A549 (cell line): ENCODE results near the gene ATP9B. TPM values are rescaled to one million over a fixed set of nuclear protein-coding genes. Genes with fewer than 3 reads are reported as not detected.

Experiments
- ATAC-seq, 2 experiments: fragments of 200-7000 bp in 1 of 2; fragments of >200 bp in 1 of 2; cut with Nextera tagmentation in 1 of 2; cut with Tn5 transposase in 1 of 2; 3 replicates each; pipeline versions ENCODE4 v1.8.0 to v1.9.1; 2018 to 2020; ENCODE audit warnings: mild to moderate bottlenecking in 1 of 2, moderate library complexity in 1 of 2
- CTCF ChIA-PET: fragments of 300-600 bp; sonication (Branson Sonifier 250); formaldehyde crosslinking; extraction: SDS; loops from one replicate; lab custom pipeline; 2021; ENCODE audit warnings: antibody characterized with exemption, inconsistent platforms; lab: Yijun Ruan, JAX
- POLR2A ChIA-PET: fragments of 350-600 bp; formaldehyde crosslinking; extraction: SDS; loops from one replicate; lab custom pipeline; 2021; ENCODE audit warnings: antibody characterized with exemption, inconsistent platforms; lab: Yijun Ruan, JAX
- DNase-seq, 2 experiments: peaks; one replicate each; pipeline versions ENCODE4 v3.0.0 to v3.0.0-alpha.2; 2011 to 2016; ENCODE audit warnings: low read depth in 1 of 2, low spot score in 1 of 2
- FAIRE-seq: peaks from 2 replicates; lab custom pipeline; 2011; peaks lifted over from hg19 to GRCh38; lab: Jason Lieb, UNC
- H3K27ac ChIP-seq, 2 experiments: fragments of >200 bp; sonication (Bioruptor Twin); formaldehyde crosslinking; 3 replicates each; pipeline ENCODE4 v1.5.1; 2016 to 2017
- H3K4me1 ChIP-seq: fragments of >200 bp; sonication (Bioruptor Twin); formaldehyde crosslinking; 3 replicates; pipeline ENCODE4 v1.6.1; 2016
- H3K4me2 ChIP-seq: fragments of >200 bp; sonication (Bioruptor Twin); formaldehyde crosslinking; 3 replicates; pipeline ENCODE4 v1.6.1; 2016
- H3K4me3 ChIP-seq: fragments of >200 bp; sonication (Bioruptor Twin); formaldehyde crosslinking; 3 replicates; pipeline ENCODE4 v1.5.1; 2016
- H3K9me3 ChIP-seq: fragments of >200 bp; sonication (Bioruptor Twin); formaldehyde crosslinking; 3 replicates; pipeline ENCODE4 v1.6.1; 2016
- CHD2 ChIP-seq: fragments of 150-350 bp; IDR thresholded peaks from 2 replicates; pipeline ENCODE4 v1.6.1; 2014; ENCODE audit warnings: low read length; ENCODE audit not compliant: partially characterized antibody
- FOXS1 ChIP-seq: fragments of 250-450 bp; sonication (Bioruptor Pico); IDR thresholded peaks from 2 replicates; pipeline ENCODE4 v1.5.0; 2020; ENCODE audit warnings: mild to moderate bottlenecking, moderate library complexity
- GATA3 ChIP-seq: IDR thresholded peaks from 2 replicates; pipeline ENCODE4 v1.6.1; 2012; ENCODE audit warnings: borderline replicate concordance
- HOXB5 ChIP-seq: fragments of 250-450 bp; sonication (Bioruptor Pico); IDR thresholded peaks from 2 replicates; pipeline ENCODE4 v1.5.0; 2020; ENCODE audit warnings: mild to moderate bottlenecking, moderate library complexity
- JUN ChIP-seq, 2 experiments: fragments of >200 bp; sonication (Bioruptor Twin); formaldehyde crosslinking; IDR thresholded peaks; 2 replicates in 1 of 2; 3 replicates in 1 of 2; pipeline ENCODE4 v1.6.1; 2016 to 2017
- MAFK ChIP-seq: fragments of 450-650 bp; IDR thresholded peaks from 2 replicates; pipeline ENCODE4 v1.6.1; 2014; ENCODE audit not compliant: partially characterized antibody
- MYC ChIP-seq: IDR thresholded peaks from 2 replicates; pipeline ENCODE4 v1.6.1; 2012; ENCODE audit warnings: mild to moderate bottlenecking, inconsistent platforms, low read length, improper control_type of control experiment, borderline replicate concordance
- NR3C1 ChIP-seq: fragments of >200 bp; sonication (Bioruptor Twin); formaldehyde crosslinking; IDR thresholded peaks from 3 replicates; pipeline ENCODE4 v1.6.1; 2017
- POLR2AphosphoS2 ChIP-seq: conservative IDR thresholded peaks from 2 replicates; pipeline ENCODE4 v1.6.1; 2012; ENCODE audit warnings: low read length, improper control_type of control experiment, inconsistent platforms
- RARB ChIP-seq: fragments of 250-450 bp; sonication (Bioruptor Pico); IDR thresholded peaks from 2 replicates; pipeline ENCODE4 v1.8.0; 2021; ENCODE audit warnings: mild to moderate bottlenecking, moderate library complexity
- RCOR1 ChIP-seq: fragments of 150-350 bp; IDR thresholded peaks from 2 replicates; pipeline ENCODE4 v1.6.1; 2014; ENCODE audit warnings: antibody characterized with exemption, low read length, low read depth
- RFX5 ChIP-seq: fragments of 450-650 bp; IDR thresholded peaks from 2 replicates; pipeline ENCODE4 v1.7.1; 2014; ENCODE audit warnings: antibody characterized with exemption, mild to moderate bottlenecking, moderate library complexity
- RNF2 ChIP-seq: fragments of 200-600 bp; sonication (generic); IDR thresholded peaks from 2 replicates; pipeline ENCODE4 v1.6.1; 2016; ENCODE audit warnings: low read depth, mild to moderate bottlenecking, antibody characterized with exemption, moderate library complexity, borderline replicate concordance
- TFCP2L1 ChIP-seq: fragments of 250-450 bp; sonication (Bioruptor Pico); IDR thresholded peaks from 2 replicates; pipeline ENCODE4 v1.5.0; 2021; ENCODE audit warnings: mild to moderate bottlenecking
- ZC3H11A ChIP-seq: fragments of 450-650 bp; IDR thresholded peaks from 2 replicates; pipeline ENCODE4 v1.6.1; 2014; ENCODE audit warnings: antibody characterized with exemption, mild to moderate bottlenecking
- ZFP36 ChIP-seq: fragments of 450-650 bp; IDR thresholded peaks from 2 replicates; pipeline ENCODE4 v1.6.1; 2014; ENCODE audit warnings: borderline replicate concordance; ENCODE audit not compliant: partially characterized antibody
- ZNF302 ChIP-seq: fragments of 250-450 bp; sonication (Bioruptor Pico); IDR thresholded peaks from 2 replicates; pipeline ENCODE4 v1.9.0; 2021; ENCODE audit warnings: inconsistent platforms, mild to moderate bottlenecking, moderate library complexity
- ZSCAN20 ChIP-seq: fragments of 250-450 bp; sonication (Bioruptor Pico); IDR thresholded peaks from 2 replicates; pipeline ENCODE4 v1.8.0; 2022; ENCODE audit warnings: mild to moderate bottlenecking, moderate library complexity
- WGBS: methylation state at CpG from one replicate; pipeline ENCODE4 v1.1.6; 2017; ENCODE audit errors: missing lambda C conversion rate; 5-methylcytosine and 5-hydroxymethylcytosine counted together
- polyA plus RNA-seq, 4 experiments: library from polyadenylated mRNA; depleted of rRNA in 3 of 4; stranded (reverse); fragments of >200 nt; fragmentation: RNase III in 1 of 4; extraction: RNeasy Plus Mini Kit Qiagen cat#74134 plus additional on column Dnase treatment in 1 of 4; gene quantifications; 2 replicates in 3 of 4; 3 replicates in 1 of 4; pipeline ENCODE4 v1.2.3, GENCODE V29; 2011 to 2017
- TF ChIP-seq, protein P1 (sequence below): fragments of >200 bp; sonication (Bioruptor Twin); formaldehyde crosslinking; IDR thresholded peaks from 2 replicates; pipeline ENCODE4 v1.6.1; 2016
- TF ChIP-seq, protein P2 (sequence below): fragments of 200-600 bp; sonication (generic); IDR thresholded peaks from 2 replicates; pipeline ENCODE4 v1.6.1; 2016; ENCODE audit warnings: antibody characterized with exemption, mild to moderate bottlenecking, moderate library complexity
- TF ChIP-seq, protein P3 (sequence below): fragments of >200 bp; sonication (Bioruptor Twin); formaldehyde crosslinking; IDR thresholded peaks from 3 replicates; pipeline ENCODE4 v1.5.1; 2016
- TF ChIP-seq, protein P4 (sequence below): fragments of 250-450 bp; sonication (Bioruptor Pico); IDR thresholded peaks from 2 replicates; pipeline ENCODE4 v1.5.0; 2020; ENCODE audit warnings: low read depth, mild to moderate bottlenecking, moderate library complexity
- TF ChIP-seq, protein P5 (sequence below): IDR thresholded peaks from 2 replicates; pipeline ENCODE4 v1.6.1; 2012
- TF ChIP-seq, protein P6 (sequence below): fragments of 250-450 bp; sonication (Bioruptor Pico); IDR thresholded peaks from 2 replicates; pipeline ENCODE4 v1.5.0; 2021; ENCODE audit warnings: mild to moderate bottlenecking, moderate library complexity, borderline replicate concordance
- TF ChIP-seq, protein P7 (sequence below): fragments of 150-350 bp; IDR thresholded peaks from 2 replicates; pipeline ENCODE4 v1.6.1; 2014; ENCODE audit warnings: low read depth, mild to moderate bottlenecking, low read length

The ATP9B gene
- polyA plus RNA-seq, 2 of the 4 experiments (the other 2 are of a cell fraction) = 22.6 to 35.7 TPM

DNA sequence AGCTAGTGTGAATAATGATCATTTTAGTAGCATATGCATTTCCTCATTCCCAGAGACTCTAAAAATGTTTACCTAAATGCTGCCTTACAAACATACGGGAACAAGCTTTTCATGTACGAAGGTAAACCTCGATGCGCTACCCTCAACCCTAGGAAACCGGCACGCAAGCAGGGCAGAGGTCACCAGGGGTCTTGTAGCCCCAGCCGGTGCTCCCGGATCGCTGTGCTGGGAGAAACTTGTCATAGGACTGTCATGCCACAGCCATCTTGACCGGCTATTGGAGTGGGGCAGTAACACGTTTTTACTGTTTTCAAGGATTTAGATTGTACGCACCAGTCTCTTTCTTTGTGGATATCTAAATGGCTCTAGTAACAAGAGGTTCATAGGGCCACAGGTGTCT is 291.7 kb downstream of the ATP9B start:
- H3K9me3 ChIP-seq = no peaks in the 10 kb centered on the region
- TF ChIP-seq RFX5 (no peak), GATA3 (no peak), FOXS1 (no peak), MYC (no peak), RNF2 (no peak), POLR2AphosphoS2 (no peak), RCOR1 (no peak), TFCP2L1 (CRISPR knock-in tag) (no peak), NR3C1 (no peak), MAFK (no peak), ZNF302 (CRISPR knock-in tag) (no peak), RARB (CRISPR knock-in tag) (no peak), ZFP36 (no peak), CHD2 (no peak)
- TF ChIP-seq, protein P1, sequence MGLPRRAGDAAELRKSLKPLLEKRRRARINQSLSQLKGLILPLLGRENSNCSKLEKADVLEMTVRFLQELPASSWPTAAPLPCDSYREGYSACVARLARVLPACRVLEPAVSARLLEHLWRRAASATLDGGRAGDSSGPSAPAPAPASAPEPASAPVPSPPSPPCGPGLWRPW = no peak
- TF ChIP-seq, protein P2, sequence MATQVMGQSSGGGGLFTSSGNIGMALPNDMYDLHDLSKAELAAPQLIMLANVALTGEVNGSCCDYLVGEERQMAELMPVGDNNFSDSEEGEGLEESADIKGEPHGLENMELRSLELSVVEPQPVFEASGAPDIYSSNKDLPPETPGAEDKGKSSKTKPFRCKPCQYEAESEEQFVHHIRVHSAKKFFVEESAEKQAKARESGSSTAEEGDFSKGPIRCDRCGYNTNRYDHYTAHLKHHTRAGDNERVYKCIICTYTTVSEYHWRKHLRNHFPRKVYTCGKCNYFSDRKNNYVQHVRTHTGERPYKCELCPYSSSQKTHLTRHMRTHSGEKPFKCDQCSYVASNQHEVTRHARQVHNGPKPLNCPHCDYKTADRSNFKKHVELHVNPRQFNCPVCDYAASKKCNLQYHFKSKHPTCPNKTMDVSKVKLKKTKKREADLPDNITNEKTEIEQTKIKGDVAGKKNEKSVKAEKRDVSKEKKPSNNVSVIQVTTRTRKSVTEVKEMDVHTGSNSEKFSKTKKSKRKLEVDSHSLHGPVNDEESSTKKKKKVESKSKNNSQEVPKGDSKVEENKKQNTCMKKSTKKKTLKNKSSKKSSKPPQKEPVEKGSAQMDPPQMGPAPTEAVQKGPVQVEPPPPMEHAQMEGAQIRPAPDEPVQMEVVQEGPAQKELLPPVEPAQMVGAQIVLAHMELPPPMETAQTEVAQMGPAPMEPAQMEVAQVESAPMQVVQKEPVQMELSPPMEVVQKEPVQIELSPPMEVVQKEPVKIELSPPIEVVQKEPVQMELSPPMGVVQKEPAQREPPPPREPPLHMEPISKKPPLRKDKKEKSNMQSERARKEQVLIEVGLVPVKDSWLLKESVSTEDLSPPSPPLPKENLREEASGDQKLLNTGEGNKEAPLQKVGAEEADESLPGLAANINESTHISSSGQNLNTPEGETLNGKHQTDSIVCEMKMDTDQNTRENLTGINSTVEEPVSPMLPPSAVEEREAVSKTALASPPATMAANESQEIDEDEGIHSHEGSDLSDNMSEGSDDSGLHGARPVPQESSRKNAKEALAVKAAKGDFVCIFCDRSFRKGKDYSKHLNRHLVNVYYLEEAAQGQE = no peak
- TF ChIP-seq, protein P3, sequence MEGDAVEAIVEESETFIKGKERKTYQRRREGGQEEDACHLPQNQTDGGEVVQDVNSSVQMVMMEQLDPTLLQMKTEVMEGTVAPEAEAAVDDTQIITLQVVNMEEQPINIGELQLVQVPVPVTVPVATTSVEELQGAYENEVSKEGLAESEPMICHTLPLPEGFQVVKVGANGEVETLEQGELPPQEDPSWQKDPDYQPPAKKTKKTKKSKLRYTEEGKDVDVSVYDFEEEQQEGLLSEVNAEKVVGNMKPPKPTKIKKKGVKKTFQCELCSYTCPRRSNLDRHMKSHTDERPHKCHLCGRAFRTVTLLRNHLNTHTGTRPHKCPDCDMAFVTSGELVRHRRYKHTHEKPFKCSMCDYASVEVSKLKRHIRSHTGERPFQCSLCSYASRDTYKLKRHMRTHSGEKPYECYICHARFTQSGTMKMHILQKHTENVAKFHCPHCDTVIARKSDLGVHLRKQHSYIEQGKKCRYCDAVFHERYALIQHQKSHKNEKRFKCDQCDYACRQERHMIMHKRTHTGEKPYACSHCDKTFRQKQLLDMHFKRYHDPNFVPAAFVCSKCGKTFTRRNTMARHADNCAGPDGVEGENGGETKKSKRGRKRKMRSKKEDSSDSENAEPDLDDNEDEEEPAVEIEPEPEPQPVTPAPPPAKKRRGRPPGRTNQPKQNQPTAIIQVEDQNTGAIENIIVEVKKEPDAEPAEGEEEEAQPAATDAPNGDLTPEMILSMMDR = no peak
- no peaks in the 10 kb centered on the region for H3K4me1 ChIP-seq
- H3K27ac ChIP-seq = no peak overlapping the region
- ATAC-seq = no peak
- H3K4me3 ChIP-seq = no peak overlapping the region
- no peak for FAIRE-seq
- no peak overlapping the region for H3K4me2 ChIP-seq
- ChIA-PET CTCF (no interaction called here), POLR2A (no interaction called here)
- WGBS = 92% methylated on average over 11 of the region's 12 CpGs
- no peak for DNase-seq

DNA sequence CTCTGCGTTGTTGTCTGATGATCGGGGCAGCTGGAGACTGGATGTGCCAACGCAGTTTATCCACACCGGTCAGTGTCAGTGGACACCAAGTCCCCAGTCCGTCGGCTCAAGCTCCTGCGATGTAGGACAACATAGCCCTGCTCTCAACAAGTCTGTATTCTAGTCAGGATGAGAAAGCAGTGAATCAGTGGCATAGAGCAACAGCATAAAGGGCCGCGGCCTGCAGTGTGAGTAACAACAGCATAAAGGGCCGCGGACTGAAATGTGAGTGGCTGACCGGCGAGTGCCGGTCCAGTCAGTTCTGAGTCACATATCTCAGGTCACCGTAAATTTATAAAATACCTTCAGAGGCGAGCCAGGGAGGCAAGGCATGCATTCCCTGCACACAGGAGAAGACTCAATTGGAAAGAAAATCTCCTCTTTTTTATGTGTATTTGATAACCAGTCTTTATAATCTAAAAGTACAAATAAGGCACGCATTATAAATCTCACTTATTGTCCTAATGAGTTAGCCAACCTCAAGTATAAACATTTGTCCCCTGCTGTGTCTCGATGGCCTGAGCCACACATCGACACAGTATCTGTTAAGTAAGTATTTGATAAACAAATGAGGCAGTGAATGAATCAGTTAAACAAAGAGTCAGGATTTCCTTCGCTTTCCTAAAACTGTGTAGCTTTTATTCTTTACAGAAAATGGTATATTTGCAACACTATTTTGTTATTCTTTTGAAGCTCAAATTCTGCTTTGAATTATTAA is 292.8 kb downstream of the ATP9B start:
- WGBS = 94% methylated on average over 20 of the region's 20 CpGs
- ChIA-PET CTCF (interaction anchor here (0.7 kb wide), 1 partner anchor 11 kb away, joined by 3 read pairs; no protein-coding TSS in a partner anchor), POLR2A (no interaction called here)
- FAIRE-seq (no peak), DNase-seq (no peak), ATAC-seq (no peak)
- Histone ChIP-seq H3K4me3 (no peak overlapping the region), H3K4me1 (no peaks in the 10 kb centered on the region), H3K9me3 (no peaks in the 10 kb centered on the region), H3K4me2 (no peak overlapping the region), H3K27ac (no peak overlapping the region)
- TF ChIP-seq ZSCAN20 (CRISPR knock-in tag) (no peak), ZC3H11A (no peak), CHD2 (no peak), MAFK (no peak), ZNF302 (CRISPR knock-in tag) (no peak), GATA3 (no peak), MYC (no peak), FOXS1 (no peak), HOXB5 (no peak), JUN (IDR thresholded peaks at IDR 0.05) (no peak), RCOR1 (no peak)
- TF ChIP-seq, protein P4, sequence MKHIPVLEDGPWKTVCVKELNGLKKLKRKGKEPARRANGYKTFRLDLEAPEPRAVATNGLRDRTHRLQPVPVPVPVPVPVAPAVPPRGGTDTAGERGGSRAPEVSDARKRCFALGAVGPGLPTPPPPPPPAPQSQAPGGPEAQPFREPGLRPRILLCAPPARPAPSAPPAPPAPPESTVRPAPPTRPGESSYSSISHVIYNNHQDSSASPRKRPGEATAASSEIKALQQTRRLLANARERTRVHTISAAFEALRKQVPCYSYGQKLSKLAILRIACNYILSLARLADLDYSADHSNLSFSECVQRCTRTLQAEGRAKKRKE (CRISPR knock-in tag) = no peak
- TF ChIP-seq, protein P5, sequence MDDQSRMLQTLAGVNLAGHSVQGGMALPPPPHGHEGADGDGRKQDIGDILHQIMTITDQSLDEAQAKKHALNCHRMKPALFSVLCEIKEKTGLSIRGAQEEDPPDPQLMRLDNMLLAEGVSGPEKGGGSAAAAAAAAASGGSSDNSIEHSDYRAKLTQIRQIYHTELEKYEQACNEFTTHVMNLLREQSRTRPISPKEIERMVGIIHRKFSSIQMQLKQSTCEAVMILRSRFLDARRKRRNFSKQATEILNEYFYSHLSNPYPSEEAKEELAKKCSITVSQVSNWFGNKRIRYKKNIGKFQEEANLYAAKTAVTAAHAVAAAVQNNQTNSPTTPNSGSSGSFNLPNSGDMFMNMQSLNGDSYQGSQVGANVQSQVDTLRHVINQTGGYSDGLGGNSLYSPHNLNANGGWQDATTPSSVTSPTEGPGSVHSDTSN = no peak
- TF ChIP-seq, protein P6, sequence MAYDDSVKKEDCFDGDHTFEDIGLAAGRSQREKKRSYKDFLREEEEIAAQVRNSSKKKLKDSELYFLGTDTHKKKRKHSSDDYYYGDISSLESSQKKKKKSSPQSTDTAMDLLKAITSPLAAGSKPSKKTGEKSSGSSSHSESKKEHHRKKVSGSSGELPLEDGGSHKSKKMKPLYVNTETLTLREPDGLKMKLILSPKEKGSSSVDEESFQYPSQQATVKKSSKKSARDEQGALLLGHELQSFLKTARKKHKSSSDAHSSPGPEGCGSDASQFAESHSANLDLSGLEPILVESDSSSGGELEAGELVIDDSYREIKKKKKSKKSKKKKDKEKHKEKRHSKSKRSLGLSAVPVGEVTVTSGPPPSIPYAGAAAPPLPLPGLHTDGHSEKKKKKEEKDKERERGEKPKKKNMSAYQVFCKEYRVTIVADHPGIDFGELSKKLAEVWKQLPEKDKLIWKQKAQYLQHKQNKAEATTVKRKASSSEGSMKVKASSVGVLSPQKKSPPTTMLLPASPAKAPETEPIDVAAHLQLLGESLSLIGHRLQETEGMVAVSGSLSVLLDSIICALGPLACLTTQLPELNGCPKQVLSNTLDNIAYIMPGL = no peak
- TF ChIP-seq, protein P7, sequence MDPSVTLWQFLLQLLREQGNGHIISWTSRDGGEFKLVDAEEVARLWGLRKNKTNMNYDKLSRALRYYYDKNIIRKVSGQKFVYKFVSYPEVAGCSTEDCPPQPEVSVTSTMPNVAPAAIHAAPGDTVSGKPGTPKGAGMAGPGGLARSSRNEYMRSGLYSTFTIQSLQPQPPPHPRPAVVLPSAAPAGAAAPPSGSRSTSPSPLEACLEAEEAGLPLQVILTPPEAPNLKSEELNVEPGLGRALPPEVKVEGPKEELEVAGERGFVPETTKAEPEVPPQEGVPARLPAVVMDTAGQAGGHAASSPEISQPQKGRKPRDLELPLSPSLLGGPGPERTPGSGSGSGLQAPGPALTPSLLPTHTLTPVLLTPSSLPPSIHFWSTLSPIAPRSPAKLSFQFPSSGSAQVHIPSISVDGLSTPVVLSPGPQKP = no peak
